ENCODE data around the gene CEP126. TPM values are rescaled to one million over a fixed set of nuclear protein-coding genes. Genes with fewer than 3 reads are reported as not detected.

The CEP126 gene
- total and polyA plus RNA-seq, 2 donors (not counting 3 experiments of a cell fraction or from before 2014, with no cell fraction given), result 3.6 to 9.1 TPM

GRCh38 chr11:101929294-101929915, 14.6 kb downstream of the CEP126 start:
- Histone ChIP-seq H2AFZ (ENCODE audit: low read depth, low read length) (no peak overlapping the region), H3K9ac (replicated peaks; ENCODE audit: extremely low read depth, insufficient read depth, low read length) (no peak overlapping the region), H4K20me1 (replicated peaks; ENCODE audit: control insufficient read depth, extremely low read depth, insufficient read depth, low read length) (no peaks in the 10 kb centered on the region), H3K27me3 (ENCODE audit: control insufficient read depth in 2 of 2, insufficient read depth in 2 of 2, low read length in 2 of 2) (no peaks in the 10 kb centered on the region), H3K4me1 (ENCODE audit: control insufficient read depth, extremely low read depth, insufficient read depth, low read length) (no peaks in the 10 kb centered on the region), H3K4me3 (replicated peaks in 1 of 3; ENCODE audit: insufficient read depth in 1 of 3, low read depth in 1 of 3, low read length in 3 of 3) (no peak overlapping the region), H3K79me2 (ENCODE audit: control insufficient read depth, insufficient read depth, low read length) (no peaks in the 10 kb centered on the region), H3K9me1 (replicated peaks; ENCODE audit: control insufficient read depth, extremely low read depth, insufficient read depth, low read length) (no peaks in the 10 kb centered on the region), H3K36me3 (ENCODE audit: control insufficient read depth in 2 of 2, extremely low read depth in 1 of 2, insufficient read depth in 2 of 2, low read length in 2 of 2) (peaks cover 0 to 3% of the 10 kb centered on the region in 2 experiments), H3K27ac (ENCODE audit: insufficient read depth, low read depth, low read length) (no peak overlapping the region), H3K4me2 (ENCODE audit: insufficient read depth, low read length) (no peak overlapping the region), H3K9me3 (replicated peaks; ENCODE audit: control insufficient read depth, insufficient read depth, low read length) (no peaks in the 10 kb centered on the region)
- dilution Hi-C loops (cut with MboI; ENCODE audit: extremely low pct_ligation_motif_present, low sequenced_read_pairs), result no loop called here
- intact Hi-C loops (cut with micrococcal nuclease), result no loop called here
- TF ChIP-seq MAX (IDR thresholded peaks at IDR 0.05; ENCODE audit: insufficient read depth, insufficient read length) (no peak), EZH2 (IDR thresholded peaks at IDR 0.05; ENCODE audit: borderline replicate concordance, low read depth, low read length, severe bottlenecking) (no peak)
- FAIRE-seq, result no peak
- BruUV-seq (replicated peaks), result no TSS peak
- no peak for DNase-seq (ENCODE audit: low read depth, low spot score)
- ChIA-PET POLR2A (no interaction called here), CTCF (interaction anchor here (1.4 kb wide), 1 partner anchor 16 kb away, joined by 4 read pairs; no protein-coding TSS in a partner anchor)

- no peak overlapping the region for H3K27ac ChIP-seq (ENCODE audit: insufficient read depth, low read depth, low read length)
- no peaks in the 10 kb centered on the region for H3K9me3 ChIP-seq (replicated peaks; ENCODE audit: control insufficient read depth, insufficient read depth, low read length)
- no peaks in the 10 kb centered on the region for H4K20me1 ChIP-seq (replicated peaks; ENCODE audit: control insufficient read depth, extremely low read depth, insufficient read depth, low read length)
- H3K4me2 ChIP-seq (ENCODE audit: insufficient read depth, low read length), result no peak overlapping the region
- TF ChIP-seq POLR2A (IDR thresholded peaks at IDR 0.05; ENCODE audit: low read depth, low read length) (no peak), EZH2 (IDR thresholded peaks at IDR 0.05; ENCODE audit: borderline replicate concordance, low read depth, low read length, severe bottlenecking) (no peak), CTCF (IDR thresholded peaks at IDR 0.05; ENCODE audit: extremely low read depth in 1 of 2, insufficient read depth in 1 of 2, low read depth in 1 of 2, low read length in 2 of 2) (no peak), GATA2 (IDR thresholded peaks at IDR 0.05; ENCODE audit: insufficient read depth, insufficient read length, low read depth, low read length) (no peak), MYC (IDR thresholded peaks at IDR 0.05; ENCODE audit: low read depth, low read length) (no peak), POLR2AphosphoS5 (IDR thresholded peaks at IDR 0.05; ENCODE audit: insufficient read depth, low read depth, low read length) (no peak)
- H2AFZ ChIP-seq (ENCODE audit: low read depth, low read length), result no peak overlapping the region
- H3K9me1 ChIP-seq (replicated peaks; ENCODE audit: control insufficient read depth, extremely low read depth, insufficient read depth, low read length), result no peaks in the 10 kb centered on the region
- no peaks in the 10 kb centered on the region for H3K27me3 ChIP-seq (ENCODE audit: control insufficient read depth in 2 of 2, insufficient read depth in 2 of 2, low read length in 2 of 2)
- DNase-seq (ENCODE audit: low read depth, low spot score) (no peak), FAIRE-seq (no peak)
- no TSS peak for BruUV-seq (replicated peaks)
- H3K36me3 ChIP-seq (ENCODE audit: control insufficient read depth in 2 of 2, extremely low read depth in 1 of 2, insufficient read depth in 2 of 2, low read length in 2 of 2), result peaks cover 0 to 3% of the 10 kb centered on the region in 2 experiments
- no peak overlapping the region for H3K9ac ChIP-seq (replicated peaks; ENCODE audit: extremely low read depth, insufficient read depth, low read length)
- POLR2A ChIA-PET, result interaction anchor here (0.5 kb wide), 1 partner anchor 10 kb away, joined by 4 read pairs; no protein-coding TSS in a partner anchor
- H3K4me1 ChIP-seq (ENCODE audit: control insufficient read depth, extremely low read depth, insufficient read depth, low read length), result no peaks in the 10 kb centered on the region
- H3K4me3 ChIP-seq (replicated peaks in 1 of 3; ENCODE audit: insufficient read depth in 1 of 3, low read depth in 1 of 3, low read length in 3 of 3), result no peak overlapping the region
- CTCF ChIA-PET, result no interaction called here
- dilution Hi-C loops (cut with MboI; ENCODE audit: extremely low pct_ligation_motif_present, low sequenced_read_pairs), result no loop called here
- intact Hi-C loops (cut with micrococcal nuclease), result no loop called here
- H3K79me2 ChIP-seq (ENCODE audit: control insufficient read depth, insufficient read depth, low read length), result no peaks in the 10 kb centered on the region
Measured at GRCh38 chr11:101931692-101932091, 16.9 kb downstream of the CEP126 start.
